Mesenchymal stem cell (in vitro differentiated cells and primary cell): ENCODE measurements around the gene PPME1. TPM values are rescaled to one million over a fixed set of nuclear protein-coding genes. Genes with fewer than 3 reads are reported as not detected.

ENCODE experiments used
- DNase-seq: peaks from one replicate; pipeline ENCODE4 v3.0.0-alpha.2; 2013
- H2AFZ ChIP-seq: one replicate; pipeline ENCODE4 v1.6.1; 2013; ENCODE audit warnings: low read depth, mild to moderate bottlenecking, control low read depth, inconsistent platforms, low read length, moderate library complexity
- H2AK5ac ChIP-seq: 2 replicates; pipeline ENCODE4 v1.6.1; 2013; ENCODE audit warnings: low read length, moderate library complexity, mild to moderate bottlenecking, inconsistent platforms; ENCODE audit not compliant: severe bottlenecking
- H2BK120ac ChIP-seq: one replicate; pipeline ENCODE4 v1.6.1; 2013; ENCODE audit warnings: low read depth, mild to moderate bottlenecking, inconsistent platforms, low read length, moderate library complexity
- H2BK12ac ChIP-seq, 2 experiments: one replicate each; pipeline ENCODE4 v1.6.1; 2013; ENCODE audit warnings: inconsistent platforms in 2 of 2, low read length in 2 of 2, mild to moderate bottlenecking in 2 of 2, moderate library complexity in 2 of 2, control low read depth in 1 of 2
- H2BK15ac ChIP-seq: one replicate; pipeline ENCODE4 v1.6.1; 2013; ENCODE audit warnings: mild to moderate bottlenecking, low read depth, inconsistent platforms; ENCODE audit not compliant: poor library complexity, severe bottlenecking
- H2BK5ac ChIP-seq: 2 replicates; pipeline ENCODE4 v1.6.1; 2013; ENCODE audit warnings: low read depth, mild to moderate bottlenecking, low read length, control low read depth, inconsistent platforms; ENCODE audit not compliant: poor library complexity, severe bottlenecking
- H3K14ac ChIP-seq, 2 experiments: one replicate each; pipeline ENCODE4 v1.6.1; 2013; ENCODE audit warnings: inconsistent platforms in 2 of 2, low read length in 2 of 2, control low read depth in 1 of 2, mild to moderate bottlenecking in 1 of 2, moderate library complexity in 1 of 2
- H3K18ac ChIP-seq, 2 experiments: one replicate each; pipeline ENCODE4 v1.6.1; 2013; ENCODE audit warnings: inconsistent platforms in 2 of 2, low read length in 2 of 2, control low read depth in 1 of 2, low read depth in 1 of 2, mild to moderate bottlenecking in 1 of 2
- H3K23ac ChIP-seq, 2 experiments: one replicate each; pipeline ENCODE4 v1.6.1; 2013; ENCODE audit warnings: inconsistent platforms in 2 of 2, low read length in 2 of 2, mild to moderate bottlenecking in 2 of 2, moderate library complexity in 2 of 2, control low read depth in 1 of 2
- H3K27ac ChIP-seq: 2 replicates; pipeline ENCODE4 v1.5.1; 2013; ENCODE audit warnings: mild to moderate bottlenecking, moderate library complexity, low read length, control low read depth, inconsistent platforms; ENCODE audit not compliant: poor library complexity, severe bottlenecking
- H3K27me3 ChIP-seq, 2 experiments: 2 replicates each; pipeline versions ENCODE4 v1.6.1 to v1.7.0; 2013; ENCODE audit warnings: low read length in 2 of 2, mild to moderate bottlenecking in 2 of 2, moderate library complexity in 2 of 2, control low read depth in 1 of 2, inconsistent platforms in 1 of 2; ENCODE audit not compliant: control insufficient read depth in 1 of 2, insufficient read depth in 1 of 2
- H3K36me3 ChIP-seq, 2 experiments: 2 replicates each; pipeline versions ENCODE4 v1.6.1 to v1.7.0; 2013; ENCODE audit warnings: low read length in 2 of 2, control low read depth in 1 of 2, inconsistent platforms in 1 of 2, low read depth in 1 of 2, mild to moderate bottlenecking in 1 of 2; ENCODE audit not compliant: insufficient read depth in 2 of 2, control insufficient read depth in 1 of 2
- H3K4ac ChIP-seq, 2 experiments: one replicate each; pipeline ENCODE4 v1.6.1; 2013; ENCODE audit warnings: inconsistent platforms in 2 of 2, low read length in 2 of 2, mild to moderate bottlenecking in 2 of 2, moderate library complexity in 2 of 2, control low read depth in 1 of 2, low read depth in 1 of 2
- H3K4me1 ChIP-seq: 2 replicates; pipeline ENCODE4 v1.6.1; 2013; ENCODE audit warnings: low read depth, low read length, control low read depth; ENCODE audit not compliant: control insufficient read depth, insufficient read depth
- H3K4me2 ChIP-seq: 2 replicates; pipeline ENCODE4 v1.6.1; 2013; ENCODE audit warnings: low read length, mild to moderate bottlenecking, inconsistent platforms; ENCODE audit not compliant: poor library complexity, severe bottlenecking
- H3K4me3 ChIP-seq, 2 experiments: 2 replicates each; pipeline versions ENCODE4 v1.5.1 to v1.7.0; 2013; ENCODE audit warnings: low read length in 2 of 2, mild to moderate bottlenecking in 2 of 2, control low read depth in 1 of 2, low read depth in 1 of 2; ENCODE audit not compliant: insufficient read depth in 1 of 2
- H3K79me1 ChIP-seq: replicated peaks from 2 replicates; pipeline ENCODE4 v1.6.1; 2013; ENCODE audit warnings: mild to moderate bottlenecking, control low read depth, low read length, inconsistent platforms; ENCODE audit not compliant: poor library complexity, severe bottlenecking
- H3K9ac ChIP-seq: 2 replicates; pipeline ENCODE4 v1.7.0; 2013; ENCODE audit warnings: mild to moderate bottlenecking, low read length, moderate library complexity
- H3K9me3 ChIP-seq: 2 replicates; pipeline ENCODE4 v1.7.0; 2013; ENCODE audit warnings: mild to moderate bottlenecking, low read length; ENCODE audit not compliant: control insufficient read depth
- H4K8ac ChIP-seq: one replicate; pipeline ENCODE4 v1.6.1; 2013; ENCODE audit warnings: inconsistent platforms, mild to moderate bottlenecking, low read length, moderate library complexity
- H4K91ac ChIP-seq: one replicate; pipeline ENCODE4 v1.6.1; 2013; ENCODE audit warnings: mild to moderate bottlenecking, low read length, inconsistent platforms
- WGBS: methylation state at CpG from one replicate; pipeline ENCODE4 v1.1.7; 2013; ENCODE audit warnings: mixed read lengths; 5-methylcytosine and 5-hydroxymethylcytosine counted together
- polyA plus RNA-seq, 2 experiments: library from polyadenylated mRNA; stranded (reverse); fragments of 200-250 nt; gene quantifications; one replicate each; pipeline ENCODE4 v1.2.3, GENCODE V29; 2013

PPME1 gene, protein sequence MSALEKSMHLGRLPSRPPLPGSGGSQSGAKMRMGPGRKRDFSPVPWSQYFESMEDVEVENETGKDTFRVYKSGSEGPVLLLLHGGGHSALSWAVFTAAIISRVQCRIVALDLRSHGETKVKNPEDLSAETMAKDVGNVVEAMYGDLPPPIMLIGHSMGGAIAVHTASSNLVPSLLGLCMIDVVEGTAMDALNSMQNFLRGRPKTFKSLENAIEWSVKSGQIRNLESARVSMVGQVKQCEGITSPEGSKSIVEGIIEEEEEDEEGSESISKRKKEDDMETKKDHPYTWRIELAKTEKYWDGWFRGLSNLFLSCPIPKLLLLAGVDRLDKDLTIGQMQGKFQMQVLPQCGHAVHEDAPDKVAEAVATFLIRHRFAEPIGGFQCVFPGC
- 47.7 TPM for polyA plus RNA-seq (2013, experiment 1 of 2)
- 47.1 TPM for polyA plus RNA-seq (2013, experiment 2 of 2)

DNA sequence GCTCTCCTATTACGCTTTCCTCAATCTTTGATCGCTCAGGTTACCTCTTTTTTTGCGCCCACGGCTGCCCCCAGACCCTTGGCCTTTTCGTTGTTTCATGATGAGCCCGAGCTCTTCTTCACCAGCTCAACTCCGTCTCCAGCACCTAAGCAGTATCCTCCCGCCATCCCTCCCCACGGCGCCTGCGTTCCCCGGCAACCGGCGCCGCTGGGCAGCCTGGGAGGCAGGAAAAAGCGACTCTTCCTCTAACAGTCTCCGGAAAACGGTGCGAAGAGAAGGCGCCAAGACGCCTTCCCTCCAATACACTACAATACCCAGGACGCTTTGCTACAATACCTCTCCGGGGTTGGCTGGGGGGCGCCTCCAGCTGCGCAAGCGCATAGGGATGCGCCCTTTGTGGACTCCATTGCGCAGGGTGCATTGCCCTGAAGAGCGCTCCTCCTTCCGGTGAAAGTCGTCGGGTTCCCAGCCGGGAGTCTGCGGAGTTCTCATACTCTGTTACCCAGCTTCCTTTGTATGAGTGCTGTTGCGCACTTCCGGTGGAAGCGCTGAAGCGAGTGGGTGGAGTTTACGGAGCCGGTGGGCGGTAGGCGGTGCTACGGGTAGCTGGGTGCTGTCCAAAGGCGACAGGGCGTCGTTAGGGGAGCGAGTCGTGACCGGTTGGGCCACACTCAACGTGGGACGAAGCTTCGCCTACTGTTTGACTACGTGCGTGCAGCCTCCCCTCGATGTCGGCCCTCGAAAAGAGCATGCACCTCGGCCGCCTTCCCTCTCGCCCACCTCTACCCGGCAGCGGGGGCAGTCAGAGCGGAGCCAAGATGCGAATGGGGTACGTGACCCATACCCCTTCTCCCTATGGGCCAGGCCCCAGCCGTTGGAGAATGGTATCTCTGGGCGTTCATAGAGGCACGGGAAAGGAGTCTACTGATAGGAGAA lies at the start of gene PPME1, which contains the start of gene C2CD3:
Gene PPME1 (plus strand): TSS at position 596 of the 936 bp plus-strand sequence. CDS start 133 bp downstream, at position 729.
Gene C2CD3 (minus strand): TSS at position 309 of the 936 bp plus-strand sequence. CDS start 210 bp downstream, at position 99.
- Histone ChIP-seq H2BK5ac (peak within 1 kb of the TSS; percentile 48), H2BK120ac (peak within 1 kb of the TSS; percentile 4), H4K91ac (no peak within 1 kb of the TSS), H3K27ac (peak within 1 kb of the TSS; percentile 90), H3K4me3 (peak within 1 kb of the TSS; percentile 87 to 98), H3K4me1 (no peaks in the 10 kb centered on the region), H2AFZ (peak within 1 kb of the TSS; percentile 99), H2BK12ac (peak within 1 kb of the TSS in 1 of 2 experiments; percentile 57), H4K8ac (no peak within 1 kb of the TSS), H3K18ac (peak within 1 kb of the TSS in 1 of 2 experiments; percentile 99), H3K79me1 (peaks cover 1% of the 10 kb centered on the region), H3K14ac (peak within 1 kb of the TSS in 1 of 2 experiments; percentile 99), H3K4ac (peak within 1 kb of the TSS; percentile 63 to 78), H3K36me3 (peaks cover 2 to 37% of the 10 kb centered on the region in 2 experiments), H3K9ac (peak within 1 kb of the TSS; percentile 97), H2BK15ac (no peak within 1 kb of the TSS), H3K4me2 (peak within 1 kb of the TSS; percentile 74), H3K27me3 (no peaks in the 10 kb centered on the region), H3K9me3 (no peaks in the 10 kb centered on the region), H2AK5ac (no peak within 1 kb of the TSS), H3K23ac (peak within 1 kb of the TSS in 1 of 2 experiments; percentile 85)
- WGBS = under 1% methylated on average over 68 of the region's 68 CpGs
- peak; percentile 100 for DNase-seq

DNA sequence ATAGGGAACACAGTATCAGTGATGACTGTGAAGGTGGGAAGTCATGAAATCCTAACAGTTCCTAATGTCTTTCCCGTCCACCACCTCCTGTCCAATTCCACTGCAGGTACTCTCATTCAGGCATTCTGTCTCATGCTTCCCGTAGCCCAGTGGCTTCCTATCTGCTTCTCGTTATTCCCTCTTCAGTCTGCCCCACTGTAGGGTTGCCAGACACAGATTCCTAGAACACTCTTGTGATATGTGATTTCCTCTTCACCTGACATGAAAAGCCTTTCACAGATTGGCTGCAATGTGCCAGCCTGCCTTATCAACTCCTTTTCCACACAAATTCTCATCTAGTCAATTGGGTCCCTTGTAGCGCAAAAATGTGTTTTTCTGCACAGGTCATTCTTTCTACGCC lies 49.3 kb upstream of the PPME1 start:
- Histone ChIP-seq H4K8ac (no peak overlapping the region), H3K4me1 (peaks cover 2% of the 10 kb centered on the region), H2BK120ac (no peak overlapping the region), H3K9me3 (no peaks in the 10 kb centered on the region), H2BK5ac (no peak overlapping the region), H3K27me3 (no peaks in the 10 kb centered on the region), H2BK15ac (no peak overlapping the region), H3K36me3 (peaks cover 5 to 25% of the 10 kb centered on the region in 2 experiments), H2AFZ (no peak overlapping the region), H3K14ac (no peak overlapping the region), H4K91ac (no peak overlapping the region), H2AK5ac (no peak overlapping the region), H2BK12ac (peak overlapping the region in 1 of 2 experiments; percentile 39), H3K79me1 (peaks cover 3% of the 10 kb centered on the region), H3K27ac (no peak overlapping the region), H3K4me3 (no peak overlapping the region), H3K4me2 (no peak overlapping the region), H3K9ac (no peak overlapping the region), H3K18ac (peak overlapping the region in 1 of 2 experiments; percentile 2), H3K23ac (no peak overlapping the region), H3K4ac (no peak overlapping the region)
- no peak for DNase-seq
- WGBS = 93% methylated on average over 5 of the region's 5 CpGs

DNA sequence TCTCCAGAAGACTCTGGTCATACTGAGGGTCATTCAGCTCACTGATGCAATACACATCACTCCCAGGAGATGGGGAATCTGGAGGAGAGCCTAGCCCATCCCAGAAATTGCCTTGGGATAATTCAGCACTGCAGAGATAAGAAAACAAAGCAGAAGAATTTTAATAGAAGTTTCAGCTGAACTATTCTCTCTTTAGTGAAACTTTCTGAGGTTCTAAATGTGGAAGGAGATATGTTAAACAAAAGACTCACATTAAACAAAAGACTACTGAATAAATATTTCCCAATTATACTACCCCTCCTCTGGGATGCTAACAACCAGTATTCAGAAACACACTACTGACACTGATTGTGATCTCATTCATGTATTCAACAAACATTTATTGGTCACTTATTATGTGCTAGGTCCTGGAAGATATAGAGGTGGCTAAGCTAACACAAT lies 48.1 kb upstream of the PPME1 start:
- Histone ChIP-seq H3K23ac (no peak overlapping the region), H3K4me2 (no peak overlapping the region), H3K36me3 (peaks cover 6 to 20% of the 10 kb centered on the region in 2 experiments), H3K14ac (no peak overlapping the region), H2BK120ac (no peak overlapping the region), H3K9me3 (no peaks in the 10 kb centered on the region), H3K4me3 (no peak overlapping the region), H4K8ac (no peak overlapping the region), H3K27me3 (no peaks in the 10 kb centered on the region), H2AFZ (no peak overlapping the region), H3K27ac (no peak overlapping the region), H3K79me1 (peaks cover 5% of the 10 kb centered on the region), H2AK5ac (no peak overlapping the region), H3K9ac (no peak overlapping the region), H3K4ac (no peak overlapping the region), H2BK5ac (no peak overlapping the region), H3K4me1 (peaks cover 2% of the 10 kb centered on the region), H2BK15ac (no peak overlapping the region), H2BK12ac (no peak overlapping the region), H4K91ac (no peak overlapping the region), H3K18ac (no peak overlapping the region)
- no peak for DNase-seq
